Spleen (tissue), 11 donors: ENCODE results near the gene PNCK. TPM values are rescaled to one million over a fixed set of nuclear protein-coding genes. Genes with fewer than 3 reads are reported as not detected.

ENCODE experiments used
- DNase-seq: peaks from one replicate; pipeline ENCODE4 v3.0.0-alpha.2; 2020
- H3K27ac ChIP-seq, 8 donors: fragments of 200-600 bp; sonication (generic) in 7 of 8; 1 replicate in 4 of 8; 2 replicates in 4 of 8; pipeline versions ENCODE4 v1.5.0 to v1.8.0; 2016 to 2021; ENCODE audit warnings: inconsistent platforms in 4 of 8, mild to moderate bottlenecking in 4 of 8, moderate library complexity in 1 of 8
- H3K27me3 ChIP-seq, 7 donors: fragments of 200-600 bp; sonication (generic) in 6 of 7; replicated peaks in 1 of 7; 1 replicate in 4 of 7; 2 replicates in 3 of 7; pipeline versions ENCODE4 v1.5.0 to v1.8.0; 2016 to 2021; ENCODE audit warnings: inconsistent platforms in 3 of 7, mild to moderate bottlenecking in 1 of 7
- H3K36me3 ChIP-seq, 6 donors: fragments of 200-600 bp; sonication (generic) in 5 of 6; 1 replicate in 4 of 6; 2 replicates in 2 of 6; pipeline versions ENCODE4 v1.5.0 to v1.8.0; 2016 to 2021; ENCODE audit warnings: inconsistent platforms in 2 of 6
- H3K4me1 ChIP-seq, 6 donors: fragments of 200-600 bp; sonication (generic) in 5 of 6; 1 replicate in 3 of 6; 2 replicates in 3 of 6; pipeline versions ENCODE4 v1.5.0 to v1.8.0; 2016 to 2021; ENCODE audit warnings: inconsistent platforms in 3 of 6
- H3K4me3 ChIP-seq, 8 donors: fragments of 200-600 bp; sonication (generic) in 7 of 8; 1 replicate in 4 of 8; 2 replicates in 4 of 8; pipeline versions ENCODE4 v1.5.0 to v1.8.0; 2016 to 2021; ENCODE audit warnings: inconsistent platforms in 4 of 8, mild to moderate bottlenecking in 4 of 8, moderate library complexity in 2 of 8
- H3K9me3 ChIP-seq, 8 donors: fragments of 200-600 bp; sonication (generic) in 7 of 8; 1 replicate in 4 of 8; 2 replicates in 4 of 8; pipeline versions ENCODE4 v1.5.0 to v1.8.0; 2016 to 2021; ENCODE audit warnings: inconsistent platforms in 4 of 8
- CTCF ChIP-seq, 11 experiments: fragments of 200-600 bp in 7 of 11; fragments of 450-650 bp in 4 of 11; sonication (generic) in 4 of 11; IDR thresholded peaks in 8 of 11; conservative IDR thresholded peaks in 3 of 11; 1 replicate in 7 of 11; 2 replicates in 4 of 11; pipeline versions ENCODE4 v1.4.0 to v1.8.0; 2016 to 2021; ENCODE audit warnings: antibody characterized with exemption in 11 of 11, inconsistent platforms in 4 of 11, mild to moderate bottlenecking in 1 of 11
- POLR2A ChIP-seq, 3 donors: fragments of 450-650 bp; IDR thresholded peaks; one replicate each; pipeline ENCODE4 v1.5.1; 2017; ENCODE audit warnings: antibody characterized with exemption in 3 of 3, mild to moderate bottlenecking in 1 of 3
- POLR2AphosphoS5 ChIP-seq, 3 donors: sonication (generic); formaldehyde crosslinking; IDR thresholded peaks; one replicate each; pipeline ENCODE4 v1.5.1; 2017; ENCODE audit warnings: antibody characterized with exemption in 3 of 3
- WGBS, 5 donors: extraction: QIAGEN DNeasy Blood & Tissue Kit in 3 of 5; methylation state at CpG; one replicate each; pipeline versions ENCODE4 v1.1.5 to v1.1.7; 2013 to 2018; 5-methylcytosine and 5-hydroxymethylcytosine counted together
- intact Hi-C: fragments of 100-400 bp; cut with DNase I; formaldehyde crosslinking; loops from one replicate; pipeline ENCODE4 v1.15.0; 2023; ENCODE audit warnings: low total_unique reads
- polyA plus RNA-seq, 3 donors: library from polyadenylated mRNA; stranded (reverse); fragments of 200-250 nt; gene quantifications; one replicate each; pipeline ENCODE4 v1.2.1, GENCODE V29; 2013
- total RNA-seq, 7 donors: library from RNA; depleted of rRNA in 3 of 7; stranded (reverse); fragments of >200 nt in 3 of 7; fragmentation: NEBNext Ultra II Directional in 4 of 7; extraction: Animal tissue kit (Norgen Biotek cat#: 25700) in 4 of 7; gene quantifications; one replicate each; pipeline versions ENCODE4 v1.1.0 to v1.2.1, GENCODE V29; 2016 to 2021
- donor health status: healthy with polysubstance abuse.
- donor health status: DM: no; HTN: no; CAD: no; lungs with moderate emphysema.
- donor health status: DM: no; HTN: no; CAD: no.
- donor health status: Bipolar disorder and iron deficiency.
- donor health status: healthy.
- donor health status: DM: no; HTN: no; CAD: no.
- donor health status: DM: yes; HTN: yes; CAD: no.

Gene PNCK
- total and polyA plus RNA-seq, 10 donors, result 0.18 to 1.2 (median 0.54) TPM; not detected in 4

GRCh38 chrX:153635788-153636668, 37.6 kb downstream of the PNCK start:
- peak; percentile 72 for DNase-seq
- H3K36me3 ChIP-seq, result no peaks in the 10 kb centered on the region
- H3K9me3 ChIP-seq, result peaks cover 0 to 9% (median 1%) of the 10 kb centered on the region in 8 donors
- H3K4me3 ChIP-seq, result no peak overlapping the region
- intact Hi-C loops, result no loop called here
- no peak overlapping the region for H3K27ac ChIP-seq
- H3K4me1 ChIP-seq, result peaks cover 0 to 7% (median 0%) of the 10 kb centered on the region in 6 donors
- TF ChIP-seq CTCF (IDR thresholded peaks at IDR 0.05 in 8 of 11, conservative IDR thresholded peaks at IDR 0.05 in 3 of 11) (peak in 6 of 11 experiments; percentile 17 to 44 (median 36)), POLR2AphosphoS5 (IDR thresholded peaks at IDR 0.05) (no peak)
- WGBS, 5 donors, result 70 to 80% (median 76%) methylated on average over 1 to 21 of the region's 21 CpGs
- peaks cover 0 to 18% (median 4%) of the 10 kb centered on the region in 7 donors for H3K27me3 ChIP-seq

DNA sequence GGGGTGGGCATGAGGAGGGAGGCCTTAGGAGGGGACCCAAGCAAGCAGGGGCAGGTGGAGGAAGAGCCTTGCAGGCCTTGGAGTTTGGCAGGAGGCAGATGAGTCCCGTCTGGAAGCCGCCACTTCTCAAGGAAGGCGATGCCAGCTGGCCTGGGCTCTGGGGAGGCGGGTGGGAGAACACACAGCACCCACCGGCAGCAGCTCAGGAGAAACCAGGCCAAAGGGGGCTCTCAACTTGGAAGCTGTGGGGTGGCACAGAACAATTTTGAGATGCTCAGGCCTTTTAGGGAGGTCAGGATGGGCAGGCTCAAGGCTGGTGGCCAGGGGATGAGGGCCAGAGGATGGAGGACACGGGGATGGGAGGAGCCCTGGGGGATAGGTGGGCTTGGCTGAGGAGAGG, 38.2 kb downstream of the PNCK start:
- Histone ChIP-seq H3K4me3 (no peak overlapping the region), H3K36me3 (no peaks in the 10 kb centered on the region), H3K27me3 (peaks cover 0 to 13% (median 0%) of the 10 kb centered on the region in 7 donors), H3K9me3 (peaks cover 0 to 13% (median 1%) of the 10 kb centered on the region in 8 donors), H3K27ac (no peak overlapping the region), H3K4me1 (peaks cover 0 to 7% (median 0%) of the 10 kb centered on the region in 6 donors)
- 78 to 88% (median 86%) methylated on average over 4 to 6 of the region's 6 CpGs for WGBS, 5 donors
- intact Hi-C loops, result no loop called here
- TF ChIP-seq CTCF (IDR thresholded peaks at IDR 0.05 in 8 of 11, conservative IDR thresholded peaks at IDR 0.05 in 3 of 11), result no peak
- no peak for TF ChIP-seq POLR2AphosphoS5 (IDR thresholded peaks at IDR 0.05)
- TF ChIP-seq POLR2A (IDR thresholded peaks at IDR 0.05), result no peak
- DNase-seq, result peak; percentile 58

DNA sequence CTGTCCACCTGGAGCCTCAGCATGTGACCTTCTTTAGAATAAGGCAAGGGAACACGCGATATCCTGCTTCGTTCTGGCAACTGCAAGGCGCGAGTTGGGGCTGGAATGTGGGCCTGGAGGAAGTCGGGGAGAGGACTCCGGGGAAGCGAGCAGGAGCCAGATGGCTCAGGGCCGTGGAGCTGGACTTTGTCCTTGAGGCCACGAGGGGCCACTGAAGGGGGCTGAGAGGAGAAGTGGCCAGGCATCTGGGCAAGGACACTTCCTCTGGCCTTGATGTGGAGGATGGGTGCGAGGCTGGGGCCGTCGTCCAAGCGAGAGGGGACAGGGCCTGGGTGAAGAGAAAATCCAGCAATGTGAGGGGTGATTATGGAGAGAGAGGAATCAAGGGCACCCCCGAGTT, 38.8 kb downstream of the PNCK start:
- WGBS, 5 donors, result 65 to 73% (median 69%) methylated on average over 15 of the region's 15 CpGs
- peak; percentile 75 for DNase-seq
- H3K4me1 ChIP-seq, result peaks cover 0 to 7% (median 0%) of the 10 kb centered on the region in 6 donors
- H3K4me3 ChIP-seq, result no peak overlapping the region
- H3K27ac ChIP-seq, result no peak overlapping the region
- TF ChIP-seq POLR2AphosphoS5 (IDR thresholded peaks at IDR 0.05), result peak in 2 of 3 donors; percentile 55 to 64
- no peak for TF ChIP-seq CTCF (IDR thresholded peaks at IDR 0.05 in 8 of 11, conservative IDR thresholded peaks at IDR 0.05 in 3 of 11)
- no peak for TF ChIP-seq POLR2A (IDR thresholded peaks at IDR 0.05)
- peaks cover 0 to 9% (median 0%) of the 10 kb centered on the region in 7 donors for H3K27me3 ChIP-seq
- intact Hi-C loops, result no loop called here
- no peaks in the 10 kb centered on the region for H3K36me3 ChIP-seq
- peaks cover 0 to 13% (median 1%) of the 10 kb centered on the region in 8 donors for H3K9me3 ChIP-seq

DNA sequence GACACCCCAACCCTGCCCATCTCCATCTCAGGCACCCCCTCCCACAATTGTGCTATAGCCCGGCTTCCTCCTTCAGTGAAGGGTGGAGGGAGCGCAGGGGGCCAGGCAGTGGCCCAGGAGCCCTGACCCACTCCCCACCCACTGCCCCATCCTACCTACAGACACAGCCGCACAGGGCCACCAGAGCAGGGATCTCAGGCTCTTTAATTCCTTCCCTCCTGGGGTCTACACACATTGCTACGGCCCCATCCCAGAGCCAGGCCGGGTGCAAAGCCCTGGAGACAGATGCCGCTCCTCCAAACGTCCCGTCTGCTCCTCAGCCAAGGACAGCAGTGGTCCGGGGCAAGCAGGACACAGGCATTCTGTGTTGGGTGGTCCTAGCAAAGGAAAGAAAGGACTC, 39.4 kb downstream of the PNCK start:
- intact Hi-C loops, result no loop called here
- peaks cover 0 to 7% (median 0%) of the 10 kb centered on the region in 6 donors for H3K4me1 ChIP-seq
- no peak overlapping the region for H3K4me3 ChIP-seq
- peak; percentile 60 for DNase-seq
- H3K36me3 ChIP-seq, result no peaks in the 10 kb centered on the region
- H3K27me3 ChIP-seq, result peaks cover 0 to 3% (median 0%) of the 10 kb centered on the region in 7 donors
- no peak for TF ChIP-seq POLR2A (IDR thresholded peaks at IDR 0.05)
- TF ChIP-seq POLR2AphosphoS5 (IDR thresholded peaks at IDR 0.05), result no peak
- no peak for TF ChIP-seq CTCF (IDR thresholded peaks at IDR 0.05 in 8 of 11, conservative IDR thresholded peaks at IDR 0.05 in 3 of 11)
- WGBS, 5 donors, result 65 to 80% (median 74%) methylated on average over 1 to 9 of the region's 9 CpGs
- H3K27ac ChIP-seq, result no peak overlapping the region
- peaks cover 0 to 13% (median 1%) of the 10 kb centered on the region in 8 donors for H3K9me3 ChIP-seq
